Stimulated activated CD8-positive, alpha-beta memory T cell treated with anti-CD3 and anti-CD28 coated beads, Interleukin-4, amount 100 ng/mL, for 4 hours (primary cell): ENCODE results near the gene SMIM13.
"Not testable (repeated sequence)": the region's sequence is repeated elsewhere in the genome, so short reads cannot be mapped to it uniquely, and the experiment has no call there.

Source experiments
- DNase-seq, 2 donors: peaks; one replicate each; pipeline ENCODE4 v3.0.0-alpha.2; 2020; ENCODE audit warnings: low read depth in 2 of 2, low spot score in 1 of 2

Gene SMIM13

GRCh38 chr6:11083956-11084355 is 9.7 kb upstream of the SMIM13 start:
- no peak for DNase-seq

GRCh38 chr6:11085758-11086435 is 7.7 kb upstream of the SMIM13 start:
- DNase-seq = no peak

DNA sequence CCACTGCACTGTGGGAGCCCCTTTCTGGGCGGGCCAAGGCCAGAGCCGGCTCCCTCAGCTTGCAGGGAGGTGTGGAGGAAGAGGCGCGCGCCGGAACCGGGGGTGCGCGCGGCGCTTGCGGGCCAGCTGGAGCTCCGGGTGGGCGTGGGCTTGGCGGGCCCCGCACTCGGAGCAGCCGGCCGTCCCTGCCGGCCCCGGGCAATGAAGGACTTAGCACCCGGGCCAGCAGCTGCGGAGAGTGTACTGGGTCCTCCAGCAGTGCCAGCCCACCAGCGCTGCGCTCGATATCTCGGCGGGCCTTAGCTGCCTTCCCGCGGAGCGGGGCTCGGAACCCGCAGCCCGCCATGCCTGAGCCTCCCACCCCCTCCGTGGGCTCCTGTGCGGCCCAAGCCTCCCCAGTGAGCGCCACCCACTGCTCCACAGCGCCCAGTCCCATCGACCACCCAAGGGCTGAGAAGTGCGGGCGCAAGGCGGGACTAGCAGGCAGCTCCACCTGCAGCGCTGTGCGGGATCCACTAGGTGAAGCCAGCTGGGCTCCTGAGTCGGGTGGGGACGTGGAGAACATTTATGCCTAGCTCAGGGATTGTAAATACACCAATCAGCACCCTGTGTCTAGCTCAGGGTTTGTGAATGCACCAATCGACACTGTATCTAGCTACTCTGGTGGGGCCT is 6.4 kb upstream of the SMIM13 start:
- DNase-seq = not testable (repeated sequence)

- no peak for DNase-seq
These were observed 3.9 kb upstream of the SMIM13 start for GRCh38 chr6:11089695-11090094.

- DNase-seq = not testable (repeated sequence)
These were observed 2.5 kb upstream of the SMIM13 start for GRCh38 chr6:11091141-11091540.

- no peak for DNase-seq
These were observed 812 bp upstream of the SMIM13 start for GRCh38 chr6:11092668-11093375.

DNA sequence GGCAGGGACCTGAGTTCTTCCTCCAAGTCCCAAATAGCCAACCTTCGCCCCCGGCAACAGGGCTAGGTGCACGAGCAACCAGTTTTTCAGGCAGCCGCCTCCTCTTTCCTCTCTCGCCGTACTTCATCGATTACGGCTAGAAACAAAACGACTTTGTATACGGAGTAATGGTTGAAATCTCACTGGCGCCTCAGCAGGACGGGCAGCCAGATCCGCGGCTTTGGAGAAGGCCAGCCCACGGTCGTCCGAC is 333 bp upstream of the SMIM13 start:
- DNase-seq = no peak

DNA sequence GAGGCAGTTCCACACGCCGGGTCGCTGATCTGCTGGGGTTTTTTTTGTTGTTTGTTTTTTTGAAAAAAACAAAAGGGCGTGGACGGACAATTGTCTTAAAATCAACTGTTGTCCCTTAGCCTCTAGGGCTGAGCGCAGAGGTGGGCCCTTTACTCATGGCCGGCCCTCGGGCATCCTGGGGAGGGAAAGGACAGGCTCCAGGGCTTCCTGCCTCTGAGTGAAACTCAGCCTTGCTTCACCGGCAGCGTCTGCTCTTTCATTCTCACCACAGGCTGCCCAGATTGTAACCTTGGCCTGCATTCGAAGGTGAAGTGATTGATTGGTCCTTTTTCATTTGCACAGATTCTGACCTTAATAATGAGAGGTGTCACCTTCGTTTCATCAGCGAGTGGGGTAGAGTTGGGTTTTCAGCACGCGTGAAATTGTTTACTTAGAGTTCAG is 797 bp downstream of the SMIM13 start:
- peak in 1 of 2 donors; percentile 13 for DNase-seq

DNA sequence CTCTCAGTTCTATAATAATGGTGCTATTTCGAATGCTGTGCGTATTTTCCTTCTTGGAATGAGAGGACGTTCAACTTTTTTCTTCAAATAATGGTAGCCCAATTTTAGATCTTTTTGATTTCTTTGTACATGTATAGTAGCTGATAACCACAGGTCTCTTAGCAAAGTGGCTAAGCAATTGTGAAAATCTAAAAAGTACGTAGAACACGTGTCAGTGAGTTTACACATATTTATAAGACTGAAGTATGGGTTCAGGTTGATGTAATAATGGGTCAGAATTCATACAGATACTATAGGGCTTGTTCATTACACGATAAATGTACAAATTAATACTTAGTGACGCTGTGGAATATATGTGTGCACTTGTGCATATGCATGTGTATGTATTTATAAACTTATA is 1.3 kb downstream of the SMIM13 start:
- DNase-seq = no peak

DNA sequence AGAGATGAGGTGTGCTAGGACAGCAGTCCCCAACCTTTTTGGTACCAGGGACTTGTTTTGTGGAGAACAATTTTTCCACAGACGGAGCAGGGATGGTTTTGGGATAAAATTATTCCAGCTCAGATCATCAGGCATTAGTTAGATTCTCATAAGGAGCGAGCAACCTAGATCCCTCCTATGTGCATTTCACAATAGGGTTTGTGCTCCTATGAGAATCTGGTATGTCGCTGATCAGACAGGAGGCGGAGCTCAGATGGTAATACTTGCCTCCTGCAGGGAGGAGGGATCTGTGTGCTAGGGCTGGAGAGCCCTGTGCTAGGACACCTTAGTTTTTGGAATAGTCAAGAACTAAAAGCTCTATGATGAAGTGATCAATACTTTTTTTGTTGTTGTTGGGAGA is 2.5 kb downstream of the SMIM13 start:
- DNase-seq = no peak

- no peak for DNase-seq
These were observed 3.8 kb downstream of the SMIM13 start for GRCh38 chr6:11097476-11097875.

GRCh38 chr6:11098004-11098403 is 4.4 kb downstream of the SMIM13 start:
- DNase-seq = no peak

DNA sequence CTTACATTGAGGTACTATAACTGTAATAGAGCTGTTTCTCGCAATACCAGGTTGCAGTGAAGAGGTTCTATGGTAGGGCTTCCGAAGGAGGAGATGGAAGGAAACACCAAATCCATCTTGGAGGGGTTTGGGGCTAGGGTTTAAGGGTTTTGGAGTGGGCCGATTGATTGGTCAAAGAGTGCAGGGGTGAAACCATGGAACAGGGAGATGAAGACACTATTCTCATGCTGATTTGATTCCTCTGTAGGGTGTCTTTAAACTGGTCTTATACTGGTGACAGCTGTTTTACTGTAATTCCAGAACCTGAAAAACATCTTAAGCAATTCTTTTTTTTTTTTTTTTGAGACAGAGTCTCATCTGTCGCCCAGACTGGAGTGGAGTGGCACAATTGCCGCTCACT is 7.8 kb downstream of the SMIM13 start:
- DNase-seq = no peak

GRCh38 chr6:11103065-11103464 is 9.4 kb downstream of the SMIM13 start:
- no peak for DNase-seq

GRCh38 chr6:11108726-11109125 is 15.1 kb downstream of the SMIM13 start:
- DNase-seq = no peak

DNA sequence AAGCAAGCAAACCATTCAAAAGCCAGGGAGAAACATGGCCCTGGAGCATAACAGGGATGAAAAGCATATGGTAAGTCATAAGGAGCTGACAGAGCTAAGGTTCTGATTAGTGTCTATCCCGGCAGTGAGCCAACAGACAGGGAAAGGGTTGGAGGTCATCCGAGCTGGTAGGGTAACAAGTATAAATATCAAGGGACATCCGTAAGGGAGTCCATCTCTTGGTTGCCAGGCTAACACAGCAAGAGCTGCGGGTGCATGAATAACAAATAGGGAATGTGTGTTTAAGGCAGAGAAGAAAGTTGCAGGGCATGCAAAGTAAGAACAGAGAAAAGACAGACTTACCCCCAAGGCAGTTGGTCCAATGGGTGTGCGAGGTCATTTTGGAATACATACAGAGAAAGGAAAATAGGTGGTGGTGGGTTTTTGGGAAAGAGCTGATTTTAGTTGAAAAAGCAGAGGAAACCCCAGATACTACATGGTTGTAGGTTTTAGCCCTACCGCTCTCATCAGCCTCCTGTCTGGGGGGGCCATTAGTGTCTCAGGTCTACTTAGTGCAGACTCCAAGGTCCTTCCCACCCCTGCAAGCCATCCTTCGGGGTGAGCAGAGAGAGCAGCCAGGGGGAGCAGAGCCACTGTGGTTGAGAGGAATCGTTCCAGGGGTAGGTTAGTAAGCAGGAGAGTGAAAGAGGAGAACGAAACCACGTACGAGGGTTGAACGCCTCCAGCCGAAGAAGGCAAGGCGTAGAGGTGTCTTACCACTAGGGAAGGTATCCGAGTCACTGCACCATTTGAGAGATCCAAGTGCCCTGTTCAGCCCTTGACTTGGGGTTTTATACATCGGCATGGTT is 17.5 kb downstream of the SMIM13 start, which contains the start of gene ERVFRD-1:
Gene ERVFRD-1 (minus strand): TSS at position 805 of the 848 bp plus-strand sequence. CDS start 6,415 bp downstream, outside the sequence.
- no peak for DNase-seq

DNA sequence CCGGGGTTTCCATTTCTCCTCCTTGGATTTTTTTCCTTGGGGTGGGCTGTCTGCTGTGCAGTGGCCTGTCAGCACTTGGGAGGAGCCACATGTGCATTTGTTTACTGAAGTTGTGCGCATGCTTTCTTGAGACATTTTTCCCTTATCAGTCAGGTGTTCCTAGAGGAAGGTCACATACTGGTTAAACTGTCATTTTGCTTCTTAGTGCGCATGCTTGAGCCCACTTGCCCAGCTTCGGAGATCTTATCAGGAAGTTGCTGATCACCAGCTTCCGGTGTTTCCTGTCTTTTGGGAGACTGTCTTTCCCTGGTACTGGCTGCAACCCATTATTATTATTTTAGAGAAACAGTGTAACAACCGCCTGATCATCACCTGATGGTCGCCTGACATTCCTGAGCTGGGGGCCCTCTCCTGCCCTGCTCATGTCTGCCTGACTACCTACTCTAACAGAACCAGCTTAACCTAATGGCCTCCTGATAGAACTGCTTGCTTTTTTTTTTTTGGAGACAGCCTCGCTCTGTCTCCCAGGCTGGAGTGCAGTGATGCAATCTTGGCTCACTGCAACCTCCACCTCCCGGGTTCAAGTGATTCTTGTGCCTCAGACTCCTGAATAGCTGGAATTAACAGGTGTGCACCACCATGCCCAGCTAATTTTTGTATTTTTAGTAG is 18.3 kb downstream of the SMIM13 start:
- DNase-seq = no peak

- no peak for DNase-seq
These were observed 19.4 kb downstream of the SMIM13 start for GRCh38 chr6:11113038-11113437.

DNA sequence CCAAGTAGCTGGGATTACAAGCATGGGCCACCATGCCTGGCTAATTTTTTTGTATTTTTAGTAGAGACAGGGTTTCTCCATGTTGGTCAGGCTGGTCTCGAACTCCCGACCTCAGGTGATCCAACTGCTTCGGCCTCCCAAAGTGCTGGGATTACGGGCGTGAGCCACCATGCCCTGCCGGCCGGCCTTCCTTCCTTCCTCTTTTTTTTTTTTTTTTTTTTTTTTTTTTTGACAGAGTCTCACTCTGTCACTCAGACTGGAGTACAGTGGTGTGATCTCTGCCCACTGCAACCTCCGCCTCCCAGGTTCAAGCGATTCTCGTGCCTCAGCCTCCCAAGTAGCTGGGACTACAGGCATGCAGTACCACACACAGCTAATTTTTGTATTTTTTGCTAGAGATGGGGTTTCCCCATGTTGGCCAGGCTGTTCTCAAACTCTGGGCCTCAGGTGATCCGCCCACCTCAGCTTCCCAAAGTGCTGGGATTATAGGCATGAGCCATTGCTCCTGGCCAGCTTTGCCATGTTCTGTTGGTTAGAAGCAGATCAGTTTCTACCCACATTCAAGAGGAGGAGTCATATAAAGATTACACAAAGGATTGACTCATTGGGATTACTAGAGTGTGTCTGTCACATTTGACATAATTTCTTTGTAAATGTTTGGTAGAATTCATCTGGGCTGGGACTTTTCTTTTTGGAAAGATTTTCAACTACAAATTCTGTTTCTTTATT is 22.3 kb downstream of the SMIM13 start:
- not testable (repeated sequence) for DNase-seq

DNA sequence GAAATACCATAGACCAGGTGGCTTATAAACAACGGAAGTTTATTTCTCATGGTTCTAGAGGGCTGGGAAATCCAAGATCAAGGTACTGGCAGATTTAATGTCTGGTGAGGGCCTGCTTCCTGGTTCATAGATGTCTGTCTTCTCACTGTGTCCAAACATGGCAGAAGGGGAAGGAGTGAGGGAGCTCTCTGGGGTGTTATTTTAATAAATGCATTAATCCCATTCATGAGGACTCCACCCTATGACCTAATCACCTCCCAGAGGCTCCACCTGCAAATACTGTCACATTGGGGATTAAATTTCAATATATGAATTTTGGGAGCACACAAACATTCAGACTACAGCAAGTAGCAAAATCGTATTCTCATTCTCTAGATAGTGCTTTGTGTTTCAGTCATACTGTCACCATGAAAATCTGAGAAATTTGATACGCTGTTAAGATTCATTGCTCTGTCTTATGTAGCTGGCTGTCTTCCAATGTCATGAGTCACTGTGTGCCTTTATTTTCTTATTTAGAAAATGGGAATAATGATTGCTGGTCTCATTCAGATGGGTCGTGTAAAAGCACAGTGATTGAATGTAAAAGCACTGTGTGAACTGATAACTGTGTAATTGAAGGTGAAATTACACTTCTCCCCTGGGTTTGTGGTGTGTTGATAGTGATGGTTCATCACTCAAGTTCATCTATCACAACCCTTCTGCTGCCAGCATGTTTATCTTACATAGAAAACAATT is 26.8 kb downstream of the SMIM13 start:
- DNase-seq = no peak
